K562 (cell line): Measurements from ENCODE around the gene ACYP2. TPM values are rescaled to one million over a fixed set of nuclear protein-coding genes. Genes with fewer than 3 reads are reported as not detected.

ENCODE experiments used
- ATAC-seq: fragments of 200-7000 bp; cut with Tn5 transposase; 3 replicates; pipeline ENCODE4 v1.9.1; 2020; ENCODE audit warnings: moderate library complexity
- BruUV-seq: library from RNA; stranded (reverse); fragments of 400-500 nt; replicated peaks from 2 replicates; lab custom pipeline; 2021; lab: Mats Ljungman, UMichigan
- CTCF ChIA-PET: fragments of 300-600 bp; formaldehyde crosslinking; extraction: SDS; loops from one replicate; lab custom pipeline; 2021; ENCODE audit warnings: low intra/inter-chr PET ratio; lab: Yijun Ruan, JAX
- POLR2A ChIA-PET: fragments of 300-600, 350-650 bp; sonication (Branson Sonifier 250); formaldehyde crosslinking; extraction: SDS; loops from one replicate; lab custom pipeline; 2021; ENCODE audit warnings: antibody characterized with exemption, inconsistent platforms; lab: Yijun Ruan, JAX
- DNase-seq, 4 experiments: peaks; one replicate each; pipeline versions ENCODE4 v3.0.0 to v3.0.0-alpha.2; 2011 to 2018; ENCODE audit warnings: low spot score in 3 of 4, mixed read lengths in 3 of 4; ENCODE audit errors: extremely low read depth in 1 of 4
- FAIRE-seq: peaks from 2 replicates; lab custom pipeline; 2011; peaks lifted over from hg19 to GRCh38; lab: Jason Lieb, UNC
- H2AFZ ChIP-seq: 2 replicates; pipeline ENCODE4 v1.6.0; 2011; ENCODE audit warnings: low read depth, low read length, control low read depth, inconsistent platforms
- H3K27ac ChIP-seq: fragments of 200-600 bp; 3 replicates; pipeline ENCODE4 v1.8.0; 2011; ENCODE audit warnings: low read depth, mild to moderate bottlenecking, control low read depth, inconsistent platforms, low read length, moderate library complexity, mixed read lengths; ENCODE audit errors: extremely low read depth
- H3K27me3 ChIP-seq, 2 experiments: fragments of 300-600 bp in 1 of 2; 2 replicates in 1 of 2; 3 replicates in 1 of 2; pipeline versions ENCODE4 v1.6.0 to v1.8.0; 2011; ENCODE audit warnings: inconsistent platforms in 2 of 2, low read length in 2 of 2, mild to moderate bottlenecking in 1 of 2, mixed read lengths in 1 of 2, moderate library complexity in 1 of 2; ENCODE audit not compliant: control insufficient read depth in 2 of 2, insufficient read depth in 2 of 2
- H3K36me3 ChIP-seq: fragments of 300-600 bp; 3 replicates; pipeline ENCODE4 v1.8.0; 2011; ENCODE audit warnings: mild to moderate bottlenecking, low read length, inconsistent platforms; ENCODE audit not compliant: control insufficient read depth, insufficient read depth
- H3K4me1 ChIP-seq, 2 experiments: fragments of 200-600 bp in 1 of 2; replicated peaks in 1 of 2; 2 replicates in 1 of 2; 3 replicates in 1 of 2; pipeline versions ENCODE4 v1.5.1 to v1.8.0; 2011; ENCODE audit warnings: inconsistent platforms in 2 of 2, low read length in 2 of 2, mild to moderate bottlenecking in 1 of 2, mixed read lengths in 1 of 2, moderate library complexity in 1 of 2; ENCODE audit not compliant: control insufficient read depth in 2 of 2, insufficient read depth in 2 of 2
- H3K4me2 ChIP-seq: 2 replicates; pipeline ENCODE4 v1.6.1; 2011; ENCODE audit warnings: low read length, control low read depth, inconsistent platforms, mixed read lengths; ENCODE audit not compliant: insufficient read depth
- H3K4me3 ChIP-seq: fragments of 200-600 bp; sonication (generic), shearing (Covaris generic); 2 replicates; pipeline ENCODE4 v1.5.1; 2016; ENCODE audit warnings: control low read depth, inconsistent platforms
- H3K79me2 ChIP-seq: fragments of 200-600 bp; 3 replicates; pipeline ENCODE4 v1.8.0; 2011; ENCODE audit warnings: low read length, inconsistent platforms; ENCODE audit not compliant: control insufficient read depth, insufficient read depth
- H3K9ac ChIP-seq, 2 experiments: 2 replicates each; pipeline versions ENCODE4 v1.6.0 to v1.6.1; 2011; ENCODE audit warnings: low read depth in 2 of 2, low read length in 2 of 2, control low read depth in 1 of 2, inconsistent platforms in 1 of 2, mild to moderate bottlenecking in 1 of 2, mixed read lengths in 1 of 2; ENCODE audit not compliant: insufficient read depth in 1 of 2
- H3K9me1 ChIP-seq: one replicate; pipeline ENCODE4 v1.6.0; 2011; ENCODE audit warnings: inconsistent platforms, mild to moderate bottlenecking, low read length, moderate library complexity; ENCODE audit not compliant: control insufficient read depth, insufficient read depth
- H3K9me3 ChIP-seq: replicated peaks from 2 replicates; pipeline ENCODE4 v1.5.1; 2011; ENCODE audit warnings: low read depth, low read length, inconsistent platforms; ENCODE audit not compliant: control insufficient read depth, insufficient read depth
- H4K20me1 ChIP-seq: replicated peaks from 2 replicates; pipeline ENCODE4 v1.6.1; 2011; ENCODE audit warnings: low read length, inconsistent platforms, mixed read lengths; ENCODE audit not compliant: control insufficient read depth, insufficient read depth
- AFF1 ChIP-seq, 2 experiments: fragments of 450-650 bp; IDR thresholded peaks; 2 replicates each; pipeline ENCODE4 v1.6.1; 2018; ENCODE audit warnings: mild to moderate bottlenecking in 2 of 2, low read depth in 1 of 2; ENCODE audit not compliant: partially characterized antibody in 2 of 2
- CBFA2T3 ChIP-seq: fragments of 450-650 bp; IDR thresholded peaks from 2 replicates; pipeline ENCODE4 v1.6.1; 2017
- CHD2 ChIP-seq: IDR thresholded peaks from 2 replicates; pipeline ENCODE4 v1.6.1; 2011; ENCODE audit warnings: low read depth, low read length
- E2F3 ChIP-seq: fragments of 250-450 bp; sonication (Bioruptor Pico); IDR thresholded peaks from 2 replicates; pipeline ENCODE4 v1.4.0; 2020; ENCODE audit warnings: mild to moderate bottlenecking
- ETV1 ChIP-seq: fragments of 450-650 bp; conservative IDR thresholded peaks from 2 replicates; pipeline ENCODE4 v1.6.1; 2016; ENCODE audit warnings: missing genetic modification characterization, control low read depth, low read depth, missing compliant biosample characterization
- ILK ChIP-seq: fragments of 450-650 bp; IDR thresholded peaks from 2 replicates; pipeline ENCODE4 v1.6.1; 2016; ENCODE audit warnings: missing genetic modification characterization, low read depth, mild to moderate bottlenecking, missing compliant biosample characterization, moderate library complexity, borderline replicate concordance
- NFRKB ChIP-seq: fragments of 450-650 bp; IDR thresholded peaks from 2 replicates; pipeline ENCODE4 v1.6.1; 2016; ENCODE audit warnings: low read depth
- POLR2A ChIP-seq: fragments of 450-650 bp; conservative IDR thresholded peaks from 2 replicates; pipeline ENCODE4 v1.6.1; 2016
- TRIM28 ChIP-seq: fragments of 450-650 bp; IDR thresholded peaks from 2 replicates; pipeline ENCODE4 v1.6.1; 2017
- ZBTB9 ChIP-seq: fragments of 450-650 bp; formaldehyde crosslinking; IDR thresholded peaks from 2 replicates; pipeline ENCODE4 v1.4.0; 2020; ENCODE audit warnings: mild to moderate bottlenecking, moderate library complexity
- WGBS: fragments of 100-300 bp; shearing (Covaris generic); methylation state at CpG from one replicate; pipeline ENCODE4 v1.1.6; 2016; ENCODE audit warnings: low coverage, mixed read lengths; ENCODE audit not compliant: insufficient coverage; ENCODE audit errors: missing lambda C conversion rate; 5-methylcytosine and 5-hydroxymethylcytosine counted together
- in situ Hi-C: fragments of 300-500 bp; cut with MboI; formaldehyde crosslinking; loops from 4 replicates; pipeline ENCODE4 v1.15.0; 2018; ENCODE audit warnings: inconsistent platforms, mixed read lengths
- intact Hi-C: fragments of 100-400 bp; cut with micrococcal nuclease; formaldehyde crosslinking; loops from 2 replicates; pipeline ENCODE4 v1.14.2; 2022
- polyA plus RNA-seq, 8 experiments: library from polyadenylated mRNA; depleted of rRNA in 4 of 8; stranded (reverse) in 5 of 8; unstranded in 3 of 8; fragments of >200 nt; fragmentation: Nextera tagmentation in 2 of 8; fragmentation: Illumina TruSeq in 1 of 8; extraction: Ambion mirVana in 2 of 8; extraction: Trizol in 1 of 8; gene quantifications; 2 replicates each; pipeline versions ENCODE4 v1.2.1 to v1.2.3, GENCODE V29; 2011 to 2014; ENCODE audit warnings: inconsistent platforms in 1 of 8, missing spikeins in 1 of 8
- total RNA-seq, 7 experiments: library from RNA; depleted of rRNA in 6 of 7; stranded (reverse); fragments of >200 nt in 6 of 7; fragmentation: Illumina TruSeq in 2 of 7; extraction: Trizol in 2 of 7; gene quantifications; 2 replicates each; pipeline versions ENCODE4 v1.2.1 to v1.2.3, GENCODE V29; 2011 to 2021; ENCODE audit warnings: low replicate concordance in 1 of 7

The ACYP2 gene
- total and polyA plus RNA-seq, 9 of the 15 experiments (the other 6 are each of a cell fraction or from before 2014, with no cell fraction given): 1.0 to 4.1 (median 2.0) TPM

- Histone ChIP-seq H3K4me2 (no peak overlapping the region), H3K4me1 (no peaks in the 10 kb centered on the region), H3K4me3 (no peak overlapping the region), H3K36me3 (no peaks in the 10 kb centered on the region), H3K9ac (no peak overlapping the region), H3K27me3 (no peaks in the 10 kb centered on the region), H3K9me1 (no peaks in the 10 kb centered on the region), H3K27ac (no peak overlapping the region), H3K79me2 (no peaks in the 10 kb centered on the region), H2AFZ (no peak overlapping the region), H3K9me3 (no peaks in the 10 kb centered on the region)
- intact Hi-C loops: no loop called here
- ChIA-PET POLR2A (interaction anchor here (0.6 kb wide), 1 partner anchor 91 kb away, joined by 3 read pairs; no protein-coding TSS in a partner anchor), CTCF (no interaction called here)
- in situ Hi-C loops: no loop called here
- DNase-seq (no peak), ATAC-seq (no peak), FAIRE-seq (no peak)
- 6% methylated on average over 2 of the region's 2 CpGs for WGBS
- BruUV-seq: no TSS peak
- TF ChIP-seq CHD2 (no peak), POLR2A (no peak), CBFA2T3 (no peak), NFRKB (no peak), ZBTB9 (CRISPR knock-in tag) (no peak), ETV1 (tag) (no peak), AFF1 (IDR thresholded peaks at IDR 0.05; ENCODE audit: low read depth in 1 of 2, partially characterized antibody in 2 of 2) (no peak), TRIM28 (no peak), ILK (no peak), E2F3 (CRISPR knock-in tag) (no peak)
- TF ChIP-seq, all 486 proteins: peak for 0
- no peaks in the 10 kb centered on the region for H4K20me1 ChIP-seq
These were observed 28.4 kb downstream of the ACYP2 start for GRCh38 chr2:54143780-54144179.
